ENCODE data around the gene ABR. TPM values are rescaled to one million over a fixed set of nuclear protein-coding genes. Genes with fewer than 3 reads are reported as not detected.

ABR gene
- total and polyA plus RNA-seq, 2 of the 13 experiments (the other 11 are each of a cell fraction or from before 2014, with no cell fraction given), result 12.4 to 40.4 TPM

GRCh38 chr17:1124896-1125787, 54.6 kb downstream of the ABR start:
- no peak overlapping the region for H3K4me3 ChIP-seq (replicated peaks in 1 of 3; ENCODE audit: insufficient read depth in 1 of 3, low read depth in 2 of 3, low read length in 3 of 3)
- ATAC-seq, result no peak
- intact Hi-C loops (cut with micrococcal nuclease; ENCODE audit: unreplicated experiment) (no loop called here), in situ Hi-C loops (cut with HindIII; ENCODE audit: extremely low pct_ligation_motif_present, low pct_unique_long_range_greater_than_20kb) (loop anchor here (5.0 kb wide), 1 partner anchor 62 kb away; no protein-coding TSS in a partner anchor)
- H4K20me1 ChIP-seq (ENCODE audit: insufficient read depth, low read length), result no peaks in the 10 kb centered on the region
- no peaks in the 10 kb centered on the region for H3K9me3 ChIP-seq (ENCODE audit: low read length)
- no peak overlapping the region for H3K9ac ChIP-seq (ENCODE audit: insufficient read depth, low read depth, low read length)
- peaks cover 22% of the 10 kb centered on the region for H3K4me1 ChIP-seq (ENCODE audit: insufficient read depth, low read length)
- DNase-seq (ENCODE audit: low spot score), result no peak
- POLR2A ChIA-PET, result no interaction called here
- H3K79me2 ChIP-seq (ENCODE audit: insufficient read depth, low read length), result no peaks in the 10 kb centered on the region
- peaks cover 21 to 76% of the 10 kb centered on the region in 2 experiments; a peak in 4 of 5 replicates for H3K27me3 ChIP-seq (ENCODE audit: control insufficient read depth in 1 of 2, insufficient read depth in 2 of 2, low read length in 2 of 2)
- no TSS peak for BruUV-seq (replicated peaks)
- H3K4me2 ChIP-seq (ENCODE audit: low read depth, low read length), result no peak overlapping the region
- H3K27ac ChIP-seq (ENCODE audit: extremely low read length, insufficient read depth, low read length), result no peak overlapping the region
- FAIRE-seq, result no peak
- CTCF ChIA-PET (ENCODE audit: low intra/inter-chr PET ratio, low total read pairs), result no interaction called here
- no peak overlapping the region for H2AFZ ChIP-seq (ENCODE audit: low read length)
- WGBS (ENCODE audit: low lambda C conversion rate), result 39% methylated on average over 16 of the region's 53 CpGs
- TF ChIP-seq RFX1 (IDR thresholded peaks at IDR 0.05) (no peak), ZBTB10 (CRISPR knock-in tag; IDR thresholded peaks at IDR 0.05; ENCODE audit: borderline replicate concordance) (no peak), PCBP2 (optimal IDR thresholded peaks at IDR 0.05; ENCODE audit: low read depth, low read length, poor library complexity, severe bottlenecking) (no peak), TFDP1 (CRISPR knock-in tag; IDR thresholded peaks at IDR 0.05; ENCODE audit: borderline replicate concordance) (no peak), HNF4A (CRISPR knock-in tag; IDR thresholded peaks at IDR 0.05) (no peak), PLRG1 (conservative IDR thresholded peaks at IDR 0.05) (no peak), ZNF761 (CRISPR knock-in tag; conservative IDR thresholded peaks at IDR 0.05) (no peak), THAP9 (CRISPR knock-in tag; IDR thresholded peaks at IDR 0.05; ENCODE audit: borderline replicate concordance) (no peak), FOXA1 (IDR thresholded peaks at IDR 0.05) (no peak), FOXA1 (CRISPR knock-in tag; IDR thresholded peaks at IDR 0.05) (no peak), ZNF441 (CRISPR knock-in tag; IDR thresholded peaks at IDR 0.05; ENCODE audit: borderline replicate concordance) (no peak), TP53 (CRISPR knock-in tag; conservative IDR thresholded peaks at IDR 0.05) (no peak)
- no peaks in the 10 kb centered on the region for H3K36me3 ChIP-seq (replicated peaks in 1 of 2; ENCODE audit: control insufficient read depth in 1 of 2, insufficient read depth in 2 of 2, low read length in 2 of 2)
